Activated B cell treated with CpG ODN at 0.5 μM for 24 hours (primary cell): Measurements from ENCODE around the gene SMAD1. TPM values are rescaled to one million over a fixed set of nuclear protein-coding genes. Genes with fewer than 3 reads are reported as not detected.
"Not testable (repeated sequence)": the region's sequence is repeated elsewhere in the genome, so short reads cannot be mapped to it uniquely, and the experiment has no call there.

Source experiments
- ATAC-seq: fragments of 200-7000 bp; cut with Tn5 transposase; one replicate; pipeline ENCODE4 v1.10.0; 2021; ENCODE audit warnings: low read depth, mild to moderate bottlenecking, moderate library complexity
- CTCF ChIA-PET: fragments of 350-600 bp; sonication (Branson Sonifier 250); formaldehyde crosslinking; loops from one replicate; lab custom pipeline; 2021; ENCODE audit warnings: antibody characterized with exemption; lab: Charles Lee
- POLR2A ChIA-PET: fragments of 350-600 bp; sonication (Branson Sonifier 250); formaldehyde crosslinking; loops from one replicate; lab custom pipeline; 2021; ENCODE audit warnings: antibody characterized with exemption; lab: Charles Lee
- DNase-seq: peaks from one replicate; pipeline ENCODE4 v3.0.0; 2022
- H3K27ac Mint-ChIP-seq: one replicate; pipeline ENCODE4 v1.8.0; 2020; ENCODE audit warnings: mixed read lengths
- H3K27me3 Mint-ChIP-seq: one replicate; pipeline ENCODE4 v1.8.0; 2021; ENCODE audit warnings: mixed read lengths
- H3K36me3 Mint-ChIP-seq: one replicate; pipeline ENCODE4 v1.8.0; 2021; ENCODE audit warnings: low read depth, mixed read lengths
- H3K4me1 Mint-ChIP-seq: one replicate; pipeline ENCODE4 v1.8.0; 2021; ENCODE audit warnings: mixed read lengths
- H3K4me3 Mint-ChIP-seq: one replicate; pipeline ENCODE4 v1.8.0; 2020; ENCODE audit warnings: mild to moderate bottlenecking, mixed read lengths
- H3K9me3 Mint-ChIP-seq: one replicate; pipeline ENCODE4 v1.8.0; 2020; ENCODE audit warnings: mixed read lengths
- CTCF ChIP-seq: fragments of 200-600 bp; IDR thresholded peaks from one replicate; pipeline ENCODE4 v1.8.0; 2022; ENCODE audit warnings: antibody characterized with exemption, mild to moderate bottlenecking
- intact Hi-C: fragments of 100-400 bp; cut with micrococcal nuclease; formaldehyde crosslinking; loops from one replicate; pipeline ENCODE4 v1.15.1; 2024
- total RNA-seq: library from RNA; stranded (reverse); gene quantifications from 2 replicates; pipeline ENCODE4 v1.2.3, GENCODE V29; 2022

SMAD1 gene
- total RNA-seq, 1 donor from 2014 or later = not detected

DNA sequence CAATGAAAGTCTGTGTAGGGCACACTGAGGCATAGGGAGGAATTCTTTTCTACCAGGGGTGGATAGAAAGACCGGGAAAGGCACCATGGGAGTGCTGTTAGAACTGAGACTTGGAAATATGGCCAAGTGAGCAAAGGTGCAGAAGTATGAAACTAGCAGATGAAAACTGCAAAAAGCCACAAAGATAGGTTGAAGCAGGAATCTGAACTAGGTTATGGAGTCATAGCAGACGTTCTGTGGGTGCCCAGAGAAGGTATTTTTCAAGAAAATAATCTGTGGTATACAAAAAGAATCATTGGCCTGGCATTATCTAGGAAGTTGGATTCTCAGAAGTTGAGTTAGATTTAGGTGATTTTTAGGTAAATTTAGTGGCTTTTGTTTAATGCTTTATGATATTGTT lies 48.5 kb downstream of the SMAD1 start:
- Mint-ChIP-seq H3K4me1 (peaks cover under 1% of the 10 kb centered on the region), H3K27ac (no peak overlapping the region), H3K36me3 (no peaks in the 10 kb centered on the region), H3K9me3 (no peaks in the 10 kb centered on the region), H3K27me3 (no peaks in the 10 kb centered on the region), H3K4me3 (no peak overlapping the region)
- intact Hi-C loops = no loop called here
- ATAC-seq = no peak
- DNase-seq = no peak
- no peak for TF ChIP-seq CTCF
- ChIA-PET CTCF (no interaction called here), POLR2A (no interaction called here)

DNA sequence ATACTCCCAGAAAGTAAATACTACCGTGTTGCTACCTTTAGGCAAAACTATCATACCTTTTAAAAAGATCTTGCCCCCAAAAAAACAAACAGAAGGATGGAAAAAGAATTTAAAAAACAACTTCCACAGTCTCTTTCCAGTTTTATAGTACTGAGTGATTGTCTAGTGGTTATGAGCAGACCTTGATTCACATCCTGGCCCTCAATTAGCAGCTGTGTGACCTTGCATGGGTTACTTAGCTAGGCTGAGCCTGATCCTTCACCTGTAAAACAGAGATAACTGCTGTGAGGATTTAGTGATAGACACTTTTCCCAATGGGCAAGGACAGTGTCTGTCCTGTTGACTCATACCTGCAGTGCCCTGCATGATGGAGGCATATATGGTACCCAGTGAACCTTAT lies 49.0 kb downstream of the SMAD1 start:
- Mint-ChIP-seq H3K27ac (no peak overlapping the region), H3K9me3 (no peaks in the 10 kb centered on the region), H3K36me3 (no peaks in the 10 kb centered on the region), H3K27me3 (peaks cover 2% of the 10 kb centered on the region), H3K4me3 (no peak overlapping the region), H3K4me1 (no peaks in the 10 kb centered on the region)
- intact Hi-C loops = no loop called here
- POLR2A ChIA-PET = no interaction called here
- CTCF ChIA-PET = no interaction called here
- DNase-seq (no peak), ATAC-seq (no peak)
- TF ChIP-seq CTCF = no peak

DNA sequence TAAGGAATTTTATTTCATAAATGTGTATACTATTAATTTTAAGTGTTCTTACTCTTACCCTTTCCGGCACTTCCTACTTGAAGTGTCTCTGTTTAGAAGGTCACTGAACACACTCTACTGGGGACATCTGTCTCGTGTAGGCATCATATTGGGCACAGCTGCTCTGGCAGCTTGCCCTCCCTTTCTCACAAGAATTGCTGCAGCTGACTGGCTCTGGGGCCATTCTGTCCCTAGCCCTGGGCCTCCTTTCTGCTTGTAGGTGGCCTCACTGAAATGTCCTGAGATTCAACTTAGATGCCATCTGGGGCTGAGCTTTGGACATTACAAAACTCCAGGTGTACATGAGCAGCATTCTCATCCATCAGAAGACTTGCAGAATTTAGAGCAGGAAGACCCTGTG lies 49.6 kb downstream of the SMAD1 start:
- Mint-ChIP-seq H3K4me3 (no peak overlapping the region), H3K9me3 (no peaks in the 10 kb centered on the region), H3K36me3 (no peaks in the 10 kb centered on the region), H3K27me3 (peaks cover 2% of the 10 kb centered on the region), H3K4me1 (no peaks in the 10 kb centered on the region), H3K27ac (no peak overlapping the region)
- CTCF ChIA-PET = no interaction called here
- intact Hi-C loops = no loop called here
- TF ChIP-seq CTCF = no peak
- DNase-seq = no peak
- no peak for ATAC-seq
- POLR2A ChIA-PET = no interaction called here

DNA sequence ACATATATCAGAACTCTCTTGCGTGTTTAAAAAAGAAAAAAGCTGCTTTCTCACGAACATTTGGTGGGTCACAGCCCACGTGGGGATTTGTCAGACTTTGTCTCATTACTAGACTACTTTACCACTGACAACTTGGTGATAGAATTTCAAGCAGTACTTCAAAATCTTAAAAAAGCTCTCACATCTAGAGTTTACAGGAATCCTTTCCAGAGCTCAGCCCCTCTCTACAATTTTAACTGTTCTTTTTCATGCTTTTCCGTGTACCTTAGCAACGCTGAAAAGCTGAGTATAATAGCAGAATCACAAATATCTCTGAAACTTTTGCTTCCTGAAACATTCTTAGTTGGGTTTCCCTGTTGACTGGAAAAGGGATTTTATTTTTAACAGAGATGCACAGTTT lies 50.2 kb downstream of the SMAD1 start:
- no peaks in the 10 kb centered on the region for H3K36me3 Mint-ChIP-seq
- DNase-seq (no peak), ATAC-seq (no peak)
- POLR2A ChIA-PET = no interaction called here
- H3K4me1 Mint-ChIP-seq = no peaks in the 10 kb centered on the region
- H3K27me3 Mint-ChIP-seq = peaks cover 2% of the 10 kb centered on the region
- H3K27ac Mint-ChIP-seq = no peak overlapping the region
- no peak for TF ChIP-seq CTCF
- intact Hi-C loops = no loop called here
- H3K9me3 Mint-ChIP-seq = no peaks in the 10 kb centered on the region
- H3K4me3 Mint-ChIP-seq = no peak overlapping the region
- CTCF ChIA-PET = interaction anchor here (0.6 kb wide), 1 partner anchor 297 kb away, joined by 4 read pairs; no protein-coding TSS in a partner anchor

DNA sequence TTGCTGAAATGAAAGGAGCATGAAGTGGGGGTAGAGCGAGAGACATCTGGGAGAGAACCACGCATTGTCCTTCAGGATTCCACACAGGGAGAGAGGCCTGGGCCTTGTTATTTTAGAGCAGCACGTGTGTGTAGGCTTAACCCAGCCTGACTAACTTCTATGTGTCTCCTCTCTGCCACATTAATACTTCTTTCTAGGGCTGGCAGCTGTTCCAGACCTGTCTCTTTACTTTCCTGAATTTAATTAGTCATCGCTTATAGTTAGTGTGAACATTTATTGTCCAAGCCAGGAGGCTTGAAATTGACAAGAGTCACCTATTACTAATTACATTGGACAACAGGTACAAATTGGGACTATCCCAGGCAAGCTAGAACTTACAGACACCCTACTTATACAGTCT lies 51.3 kb downstream of the SMAD1 start:
- CTCF ChIA-PET = no interaction called here
- Mint-ChIP-seq H3K4me3 (no peak overlapping the region), H3K4me1 (no peaks in the 10 kb centered on the region), H3K27me3 (peaks cover 2% of the 10 kb centered on the region), H3K9me3 (no peaks in the 10 kb centered on the region), H3K36me3 (no peaks in the 10 kb centered on the region), H3K27ac (no peak overlapping the region)
- TF ChIP-seq CTCF = no peak
- POLR2A ChIA-PET = no interaction called here
- DNase-seq = no peak
- intact Hi-C loops = no loop called here
- no peak for ATAC-seq

- intact Hi-C loops, H3K27me3 Mint-ChIP-seq, H3K27ac Mint-ChIP-seq, H3K9me3 Mint-ChIP-seq, CTCF ChIA-PET, H3K4me1 Mint-ChIP-seq, H3K4me3 Mint-ChIP-seq, H3K36me3 Mint-ChIP-seq, POLR2A ChIA-PET, ATAC-seq, DNase-seq: not testable (repeated sequence)
Measured at GRCh38 chr4:145533415-145533814, 51.8 kb downstream of the SMAD1 start.
